Measurements from ENCODE around the gene GNB1L. TPM values are rescaled to one million over a fixed set of nuclear protein-coding genes. Genes with fewer than 3 reads are reported as not detected.

The GNB1L gene
- total and polyA plus RNA-seq, 9 of the 15 experiments (the other 6 are each of a cell fraction or from before 2014, with no cell fraction given), result 0.56 to 50.5 (median 10.2) TPM

- Histone ChIP-seq H4K20me1 (replicated peaks; ENCODE audit: control insufficient read depth, insufficient read depth, low read length) (peaks cover 17% of the 10 kb centered on the region), H3K4me1 (replicated peaks in 1 of 2; ENCODE audit: control insufficient read depth in 2 of 2, insufficient read depth in 2 of 2, low read length in 2 of 2) (peaks cover 3 to 71% of the 10 kb centered on the region in 2 experiments; a peak in 4 of 5 replicates), H3K9me1 (ENCODE audit: control insufficient read depth, insufficient read depth, low read length) (no peaks in the 10 kb centered on the region), H3K4me3 (no peak overlapping the region), H3K79me2 (ENCODE audit: control insufficient read depth, insufficient read depth, low read length) (no peaks in the 10 kb centered on the region), H3K27me3 (ENCODE audit: control insufficient read depth in 2 of 2, insufficient read depth in 2 of 2, low read length in 2 of 2) (peaks cover 0 to 57% of the 10 kb centered on the region in 2 experiments; a peak in 3 of 5 replicates), H3K27ac (ENCODE audit: extremely low read depth, low read depth, low read length) (no peak overlapping the region), H3K9ac (ENCODE audit: insufficient read depth in 1 of 2, low read depth in 2 of 2, low read length in 2 of 2) (peak overlapping the region in 1 of 2 experiments; percentile 59; a peak in 2 of 4 replicates), H2AFZ (ENCODE audit: low read depth, low read length) (no peak overlapping the region), H3K4me2 (ENCODE audit: insufficient read depth, low read length) (no peak overlapping the region), H3K9me3 (replicated peaks; ENCODE audit: control insufficient read depth, insufficient read depth, low read depth, low read length) (no peaks in the 10 kb centered on the region), H3K36me3 (ENCODE audit: control insufficient read depth, insufficient read depth, low read length) (no peaks in the 10 kb centered on the region)
- ChIA-PET CTCF (ENCODE audit: low intra/inter-chr PET ratio) (no interaction called here), POLR2A (interaction anchor here (0.5 to 1.2 kb wide), 6 partner anchors 11 to 206 kb away, joined by 3 to 4 read pairs (median 3); partner anchors contain the start of genes GNB1L and RTL10)
- WGBS (ENCODE audit: insufficient coverage, low coverage, missing lambda C conversion rate), result 15% methylated on average over 21 of the region's 21 CpGs
- intact Hi-C loops (cut with micrococcal nuclease) (no loop called here), in situ Hi-C loops (cut with MboI) (no loop called here)
- no peak for FAIRE-seq
- no peak for ATAC-seq
- BruUV-seq (replicated peaks), result no TSS peak
- DNase-seq (ENCODE audit: extremely low read depth in 1 of 4, low spot score in 3 of 4), result peak in 2 of 4 experiments; percentile 74 to 80
- TF ChIP-seq, protein P1, sequence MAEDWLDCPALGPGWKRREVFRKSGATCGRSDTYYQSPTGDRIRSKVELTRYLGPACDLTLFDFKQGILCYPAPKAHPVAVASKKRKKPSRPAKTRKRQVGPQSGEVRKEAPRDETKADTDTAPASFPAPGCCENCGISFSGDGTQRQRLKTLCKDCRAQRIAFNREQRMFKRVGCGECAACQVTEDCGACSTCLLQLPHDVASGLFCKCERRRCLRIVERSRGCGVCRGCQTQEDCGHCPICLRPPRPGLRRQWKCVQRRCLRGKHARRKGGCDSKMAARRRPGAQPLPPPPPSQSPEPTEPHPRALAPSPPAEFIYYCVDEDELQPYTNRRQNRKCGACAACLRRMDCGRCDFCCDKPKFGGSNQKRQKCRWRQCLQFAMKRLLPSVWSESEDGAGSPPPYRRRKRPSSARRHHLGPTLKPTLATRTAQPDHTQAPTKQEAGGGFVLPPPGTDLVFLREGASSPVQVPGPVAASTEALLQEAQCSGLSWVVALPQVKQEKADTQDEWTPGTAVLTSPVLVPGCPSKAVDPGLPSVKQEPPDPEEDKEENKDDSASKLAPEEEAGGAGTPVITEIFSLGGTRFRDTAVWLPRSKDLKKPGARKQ (CRISPR knock-in tag; IDR thresholded peaks at IDR 0.05), result no peak
- no peak for TF ChIP-seq DPF2 (IDR thresholded peaks at IDR 0.05)
- no peak for TF ChIP-seq DDX20 (tag; IDR thresholded peaks at IDR 0.05; ENCODE audit: low read depth)
- TF ChIP-seq, protein P2, sequence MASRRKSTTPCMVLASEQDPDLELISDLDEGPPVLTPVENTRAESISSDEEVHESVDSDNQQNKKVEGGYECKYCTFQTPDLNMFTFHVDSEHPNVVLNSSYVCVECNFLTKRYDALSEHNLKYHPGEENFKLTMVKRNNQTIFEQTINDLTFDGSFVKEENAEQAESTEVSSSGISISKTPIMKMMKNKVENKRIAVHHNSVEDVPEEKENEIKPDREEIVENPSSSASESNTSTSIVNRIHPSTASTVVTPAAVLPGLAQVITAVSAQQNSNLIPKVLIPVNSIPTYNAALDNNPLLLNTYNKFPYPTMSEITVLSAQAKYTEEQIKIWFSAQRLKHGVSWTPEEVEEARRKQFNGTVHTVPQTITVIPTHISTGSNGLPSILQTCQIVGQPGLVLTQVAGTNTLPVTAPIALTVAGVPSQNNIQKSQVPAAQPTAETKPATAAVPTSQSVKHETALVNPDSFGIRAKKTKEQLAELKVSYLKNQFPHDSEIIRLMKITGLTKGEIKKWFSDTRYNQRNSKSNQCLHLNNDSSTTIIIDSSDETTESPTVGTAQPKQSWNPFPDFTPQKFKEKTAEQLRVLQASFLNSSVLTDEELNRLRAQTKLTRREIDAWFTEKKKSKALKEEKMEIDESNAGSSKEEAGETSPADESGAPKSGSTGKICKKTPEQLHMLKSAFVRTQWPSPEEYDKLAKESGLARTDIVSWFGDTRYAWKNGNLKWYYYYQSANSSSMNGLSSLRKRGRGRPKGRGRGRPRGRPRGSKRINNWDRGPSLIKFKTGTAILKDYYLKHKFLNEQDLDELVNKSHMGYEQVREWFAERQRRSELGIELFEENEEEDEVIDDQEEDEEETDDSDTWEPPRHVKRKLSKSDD (conservative IDR thresholded peaks at IDR 0.05; ENCODE audit: low read length), result no peak
- TF ChIP-seq, protein P3, sequence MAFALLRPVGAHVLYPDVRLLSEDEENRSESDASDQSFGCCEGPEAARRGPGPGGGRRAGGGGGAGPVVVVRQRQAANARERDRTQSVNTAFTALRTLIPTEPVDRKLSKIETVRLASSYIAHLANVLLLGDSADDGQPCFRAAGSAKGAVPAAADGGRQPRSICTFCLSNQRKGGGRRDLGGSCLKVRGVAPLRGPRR (CRISPR knock-in tag; IDR thresholded peaks at IDR 0.05), result no peak
- no peak for TF ChIP-seq PURB (CRISPR knock-in tag; IDR thresholded peaks at IDR 0.05; ENCODE audit: low read depth)
- TF ChIP-seq ZNF41 (CRISPR knock-in tag; conservative IDR thresholded peaks at IDR 0.05), result no peak
- TF ChIP-seq GTF2E2 (tag; IDR thresholded peaks at IDR 0.05), result no peak
- TF ChIP-seq ZNF134 (CRISPR knock-in tag; conservative IDR thresholded peaks at IDR 0.05), result no peak
- 0 out of 4 replicates have a peak, but pooled peaks of 1 of the 2 experiments have one; percentile 3 for TF ChIP-seq ZNF639 (CRISPR knock-in tag; conservative IDR thresholded peaks at IDR 0.05 in 1 of 2, IDR thresholded peaks at IDR 0.05 in 1 of 2)
- TF ChIP-seq ETS2 (tag; IDR thresholded peaks at IDR 0.05; ENCODE audit: borderline replicate concordance, poor library complexity, severe bottlenecking), result no peak
- TF ChIP-seq, protein P4, sequence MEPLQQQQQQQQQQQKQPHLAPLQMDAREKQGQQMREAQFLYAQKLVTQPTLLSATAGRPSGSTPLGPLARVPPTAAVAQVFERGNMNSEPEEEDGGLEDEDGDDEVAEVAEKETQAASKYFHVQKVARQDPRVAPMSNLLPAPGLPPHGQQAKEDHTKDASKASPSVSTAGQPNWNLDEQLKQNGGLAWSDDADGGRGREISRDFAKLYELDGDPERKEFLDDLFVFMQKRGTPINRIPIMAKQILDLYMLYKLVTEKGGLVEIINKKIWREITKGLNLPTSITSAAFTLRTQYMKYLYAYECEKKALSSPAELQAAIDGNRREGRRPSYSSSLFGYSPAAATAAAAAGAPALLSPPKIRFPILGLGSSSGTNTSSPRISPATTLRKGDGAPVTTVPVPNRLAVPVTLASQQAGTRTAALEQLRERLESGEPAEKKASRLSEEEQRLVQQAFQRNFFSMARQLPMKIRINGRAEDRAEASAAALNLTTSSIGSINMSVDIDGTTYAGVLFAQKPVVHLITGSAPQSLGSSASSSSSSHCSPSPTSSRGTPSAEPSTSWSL (CRISPR knock-in tag; IDR thresholded peaks at IDR 0.05; ENCODE audit: borderline replicate concordance), result no peak
Measured at GRCh38 chr22:19735665-19736510, 118.8 kb downstream of the GNB1L start.
